Skeletal muscle tissue (tissue), 4 donors: ENCODE data around the gene ZNF436. TPM values are rescaled to one million over a fixed set of nuclear protein-coding genes. Genes with fewer than 3 reads are reported as not detected.
A peak's percentile ranks its signal among the peaks of the same experiment; 100 is the strongest.

Source experiments
- H3K27ac ChIP-seq: one replicate; pipeline ENCODE4 v1.7.0; 2013; ENCODE audit warnings: mild to moderate bottlenecking, low read depth, low read length, inconsistent platforms
- H3K27me3 ChIP-seq, 3 donors: one replicate each; pipeline ENCODE4 v1.7.0; 2013; ENCODE audit warnings: low read length in 3 of 3; ENCODE audit not compliant: control insufficient read depth in 3 of 3, insufficient read depth in 3 of 3
- H3K36me3 ChIP-seq, 3 donors: one replicate each; pipeline ENCODE4 v1.7.0; 2013; ENCODE audit warnings: low read length in 3 of 3; ENCODE audit not compliant: control insufficient read depth in 3 of 3, insufficient read depth in 3 of 3
- H3K4me1 ChIP-seq, 3 donors: one replicate each; pipeline ENCODE4 v1.7.0; 2013; ENCODE audit warnings: low read length in 3 of 3, mild to moderate bottlenecking in 3 of 3; ENCODE audit not compliant: control insufficient read depth in 3 of 3, insufficient read depth in 3 of 3
- H3K4me3 ChIP-seq, 3 donors: one replicate each; pipeline ENCODE4 v1.7.0; 2013; ENCODE audit warnings: low read length in 3 of 3
- H3K9ac ChIP-seq, 3 donors: one replicate each; pipeline ENCODE4 v1.7.0; 2013; ENCODE audit warnings: low read length in 3 of 3, mild to moderate bottlenecking in 3 of 3, moderate library complexity in 2 of 3, low read depth in 1 of 3
- H3K9me3 ChIP-seq, 3 donors: one replicate each; pipeline ENCODE4 v1.7.0; 2013; ENCODE audit warnings: low read length in 3 of 3; ENCODE audit not compliant: control insufficient read depth in 3 of 3
- total RNA-seq: library from RNA; depleted of rRNA; stranded (reverse); fragments of >200 nt; gene quantifications from one replicate; pipeline ENCODE4 v1.2.3, GENCODE V29; 2014
- donor health status: Osteomylitis.

ZNF436 gene
- total RNA-seq, 1 donor from 2014 or later: 67.3 TPM

DNA sequence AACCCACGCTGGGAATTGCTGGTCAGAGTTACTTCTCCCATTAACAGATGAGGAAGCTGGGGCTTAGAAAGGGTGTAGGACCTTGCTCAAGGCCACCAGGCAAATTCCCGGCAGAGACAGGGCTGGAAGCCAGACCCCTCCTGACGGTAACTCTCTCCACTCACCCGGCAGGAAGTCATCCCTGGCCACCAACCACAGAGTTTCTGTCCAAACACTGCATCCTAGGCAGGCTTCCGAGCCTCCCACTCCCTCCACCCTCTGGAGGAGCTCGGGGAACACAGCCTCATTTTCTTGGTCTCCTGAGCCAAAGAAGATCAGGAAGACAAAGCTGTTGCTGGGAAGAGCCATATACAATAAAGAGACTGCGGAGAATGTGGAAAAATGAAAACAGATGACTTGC is 25.0 kb upstream of the ZNF436 start:
- Histone ChIP-seq H3K4me3 (peak overlapping the region in 1 of 3 donors; percentile 20), H3K27ac (peak overlapping the region; percentile 88), H3K9ac (no peak overlapping the region), H3K36me3 (peaks cover 15 to 48% (median 27%) of the 10 kb centered on the region in 3 donors), H3K9me3 (no peaks in the 10 kb centered on the region), H3K27me3 (no peaks in the 10 kb centered on the region), H3K4me1 (peaks cover 22 to 45% (median 27%) of the 10 kb centered on the region in 3 donors)

DNA sequence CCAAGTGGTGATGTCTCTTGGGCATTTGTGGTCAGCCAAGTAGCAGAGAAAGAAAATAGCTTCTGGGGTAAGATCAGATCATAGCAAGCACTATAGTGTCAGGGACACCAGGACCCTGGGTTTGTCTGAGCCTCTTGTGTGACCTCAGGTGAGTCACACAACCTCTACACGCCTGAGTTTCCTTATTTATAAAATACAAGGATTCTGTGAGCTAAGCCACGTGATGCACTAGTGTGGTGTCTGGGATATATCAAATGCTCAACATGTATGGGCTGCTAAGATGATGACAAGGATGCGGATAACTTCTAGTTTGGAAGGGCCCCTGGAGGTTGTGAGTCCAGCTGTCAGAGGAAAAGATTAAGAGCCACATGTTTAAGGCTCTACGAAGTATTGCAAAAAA is 24.5 kb upstream of the ZNF436 start:
- Histone ChIP-seq H3K4me3 (no peak overlapping the region), H3K9me3 (no peaks in the 10 kb centered on the region), H3K4me1 (peaks cover 22 to 45% (median 27%) of the 10 kb centered on the region in 3 donors), H3K27ac (peak overlapping the region; percentile 88), H3K27me3 (no peaks in the 10 kb centered on the region), H3K9ac (no peak overlapping the region), H3K36me3 (peaks cover 15 to 49% (median 25%) of the 10 kb centered on the region in 3 donors)

DNA sequence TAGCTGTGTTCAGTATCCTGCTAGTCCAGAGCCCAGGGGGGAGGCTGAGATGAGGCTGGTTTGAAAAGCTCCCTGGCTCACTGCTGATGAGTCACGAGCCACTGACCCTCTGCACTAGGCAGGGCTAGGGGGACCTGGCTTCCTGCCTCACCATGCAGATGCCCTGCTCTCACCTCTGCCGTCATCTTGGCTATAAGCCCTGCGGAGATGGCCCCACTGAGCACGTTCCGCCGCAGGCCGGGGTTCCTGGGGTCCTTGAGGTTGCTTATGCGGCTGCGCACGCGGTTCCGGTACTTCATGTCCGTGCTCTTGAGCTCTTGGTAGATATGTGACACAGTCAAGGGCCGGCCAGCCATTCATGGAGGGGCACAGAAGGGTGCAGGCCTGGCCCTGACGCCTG is 24.1 kb upstream of the ZNF436 start:
- Histone ChIP-seq H3K9me3 (no peaks in the 10 kb centered on the region), H3K27me3 (no peaks in the 10 kb centered on the region), H3K4me1 (peaks cover 21 to 43% (median 27%) of the 10 kb centered on the region in 3 donors), H3K36me3 (peaks cover 15 to 49% (median 24%) of the 10 kb centered on the region in 3 donors), H3K4me3 (no peak overlapping the region), H3K27ac (peak overlapping the region; percentile 88), H3K9ac (peak overlapping the region in 1 of 3 donors; percentile 40)

DNA sequence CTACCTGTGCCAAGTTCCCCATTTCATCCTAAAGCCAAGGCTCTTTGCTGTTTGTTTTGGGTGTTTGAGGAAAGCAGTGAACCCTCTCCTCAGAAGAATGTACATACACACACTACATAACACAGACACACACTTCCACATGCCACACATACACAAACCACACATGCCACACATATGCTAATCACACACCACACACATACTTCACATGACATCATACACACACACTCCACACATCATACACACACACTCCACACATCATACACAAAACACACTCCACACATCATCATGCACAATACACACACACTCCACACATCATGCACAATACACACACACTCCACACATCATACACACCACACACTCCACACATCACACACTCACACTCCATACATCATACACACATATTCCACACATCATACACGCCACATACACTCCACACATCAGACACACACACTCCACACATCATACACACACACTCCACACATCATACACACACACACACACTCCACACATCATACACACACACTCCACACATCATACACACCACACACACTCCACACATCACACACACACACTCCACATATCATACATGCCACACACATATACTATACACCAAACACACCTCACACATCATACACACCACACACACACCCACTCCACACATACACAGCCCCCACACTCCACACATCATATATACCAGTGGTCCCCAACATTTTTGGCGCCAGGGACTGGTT is 22.7 kb upstream of the ZNF436 start:
- Histone ChIP-seq H3K36me3 (peaks cover 15 to 49% (median 26%) of the 10 kb centered on the region in 3 donors), H3K27me3 (no peaks in the 10 kb centered on the region), H3K9me3 (no peaks in the 10 kb centered on the region), H3K4me3 (no peak overlapping the region), H3K27ac (no peak overlapping the region), H3K4me1 (peaks cover 10 to 30% (median 21%) of the 10 kb centered on the region in 3 donors), H3K9ac (no peak overlapping the region)

DNA sequence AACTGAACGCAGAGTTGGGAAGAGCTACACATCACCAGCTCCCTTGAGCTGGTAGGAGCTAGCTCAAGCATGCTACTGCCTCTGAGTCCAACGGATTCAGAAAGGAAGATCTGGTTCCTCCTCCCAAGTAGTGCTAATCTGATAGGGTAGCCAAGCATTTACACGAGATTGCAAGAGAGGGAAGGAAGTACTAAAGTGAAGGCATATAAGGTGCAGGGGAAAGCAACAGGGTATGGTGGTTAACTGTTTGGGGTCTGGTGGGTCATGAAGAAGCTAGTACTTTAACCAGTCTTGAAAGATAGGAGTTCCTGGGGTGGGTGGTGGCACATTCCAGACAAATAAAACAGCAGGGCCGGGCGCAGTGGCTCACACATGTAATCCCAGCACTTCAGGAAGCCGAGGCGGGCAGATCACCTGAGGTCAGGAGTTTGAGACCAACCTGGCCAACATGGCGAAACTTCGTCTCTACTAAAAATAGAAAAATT is 20.2 kb upstream of the ZNF436 start:
- Histone ChIP-seq H3K27ac (no peak overlapping the region), H3K36me3 (peaks cover 13 to 42% (median 30%) of the 10 kb centered on the region in 3 donors), H3K27me3 (no peaks in the 10 kb centered on the region), H3K4me3 (no peak overlapping the region), H3K4me1 (peaks cover 4 to 22% (median 13%) of the 10 kb centered on the region in 3 donors), H3K9me3 (no peaks in the 10 kb centered on the region), H3K9ac (no peak overlapping the region)

DNA sequence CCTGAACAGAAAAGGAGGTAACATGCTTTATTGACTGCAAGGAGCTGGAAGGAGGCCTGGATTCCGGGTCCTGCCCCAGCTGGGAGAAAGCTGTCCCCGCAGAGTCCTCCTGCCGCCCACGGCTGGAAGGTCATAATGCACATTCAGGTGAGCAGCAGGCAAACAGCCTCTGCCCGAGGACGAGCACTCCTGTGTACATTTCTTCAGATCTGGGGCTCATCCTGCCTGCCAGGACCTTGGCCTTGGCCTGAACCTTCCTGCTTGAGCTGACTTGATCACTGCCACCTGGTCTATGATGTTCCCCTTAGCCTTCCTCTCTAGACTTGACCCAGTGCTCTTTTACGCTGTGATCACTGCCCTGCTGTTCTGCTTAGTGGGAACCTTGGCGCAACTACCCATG is 17.9 kb upstream of the ZNF436 start:
- Histone ChIP-seq H3K27ac (no peak overlapping the region), H3K9ac (no peak overlapping the region), H3K36me3 (peaks cover 17 to 40% (median 39%) of the 10 kb centered on the region in 3 donors), H3K9me3 (no peaks in the 10 kb centered on the region), H3K4me3 (no peak overlapping the region), H3K4me1 (peaks cover 10 to 17% (median 12%) of the 10 kb centered on the region in 3 donors), H3K27me3 (no peaks in the 10 kb centered on the region)

DNA sequence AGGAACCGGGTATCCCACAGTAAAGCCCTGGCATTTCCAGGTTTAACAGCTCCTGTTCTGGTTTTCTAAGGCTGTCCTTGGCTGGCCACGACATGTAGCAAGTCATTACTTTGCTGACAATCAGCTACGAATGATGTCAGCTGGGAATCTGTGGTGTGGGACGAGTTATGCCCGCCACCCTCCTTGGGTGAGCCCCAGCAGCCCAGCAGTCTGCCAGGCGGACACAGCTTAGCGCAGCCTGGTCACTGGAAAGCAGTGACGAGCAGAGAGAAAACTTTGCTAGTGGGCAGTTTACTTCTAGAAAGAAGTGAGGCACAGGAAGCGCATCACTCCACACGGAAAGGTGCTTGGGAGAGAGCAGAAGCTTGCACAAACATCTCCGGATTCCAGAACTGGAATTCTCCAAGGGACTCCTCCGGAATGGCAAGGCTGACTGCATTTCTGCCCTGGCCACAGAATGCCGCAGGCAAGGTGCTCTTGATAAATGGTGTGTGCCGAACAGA is 15.5 kb upstream of the ZNF436 start:
- Histone ChIP-seq H3K27me3 (no peaks in the 10 kb centered on the region), H3K9ac (no peak overlapping the region), H3K27ac (no peak overlapping the region), H3K4me3 (no peak overlapping the region), H3K36me3 (peaks cover 22 to 56% (median 48%) of the 10 kb centered on the region in 3 donors), H3K4me1 (peaks cover 10 to 18% (median 12%) of the 10 kb centered on the region in 3 donors), H3K9me3 (no peaks in the 10 kb centered on the region)

DNA sequence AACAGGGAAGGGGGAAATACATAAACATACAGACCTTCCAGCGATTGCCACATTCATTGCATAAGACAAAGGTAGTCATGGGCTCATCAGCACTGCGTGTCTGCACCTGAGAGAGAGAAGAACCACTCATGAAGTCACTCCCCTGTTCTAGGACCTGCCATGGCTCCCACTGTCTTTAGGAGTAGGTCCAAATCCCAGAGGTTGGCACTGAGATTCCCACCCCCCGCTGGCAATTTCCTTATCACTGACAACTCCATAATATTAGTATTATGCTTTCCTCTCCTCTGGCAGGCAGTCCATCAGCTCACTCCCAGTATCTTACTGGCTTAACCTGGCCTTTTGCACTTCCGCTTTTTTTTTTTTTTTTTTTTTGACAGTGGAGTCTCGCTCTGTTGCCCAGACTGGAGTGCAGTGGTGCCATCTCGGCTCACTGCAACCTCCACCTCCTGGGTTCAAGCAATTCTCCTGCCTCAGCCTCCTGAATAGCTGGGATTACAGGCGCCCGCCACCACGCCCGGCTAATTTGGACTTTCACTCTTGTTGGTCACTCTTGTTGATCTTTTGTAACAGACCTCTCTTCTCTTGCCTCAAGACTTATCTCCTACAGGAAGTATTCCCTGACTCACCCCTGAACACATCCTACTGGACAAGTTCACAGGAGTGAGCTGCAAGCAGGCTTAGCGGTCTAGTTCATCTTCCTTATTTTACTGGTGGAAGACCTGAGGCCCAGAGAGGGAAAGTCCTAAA is 14.8 kb upstream of the ZNF436 start:
- peaks cover 22 to 53% (median 46%) of the 10 kb centered on the region in 3 donors for H3K36me3 ChIP-seq
- H3K4me3 ChIP-seq: peak overlapping the region in 1 of 3 donors; percentile 22
- peaks cover 10 to 18% (median 12%) of the 10 kb centered on the region in 3 donors for H3K4me1 ChIP-seq
- H3K27me3 ChIP-seq: no peaks in the 10 kb centered on the region
- H3K27ac ChIP-seq: no peak overlapping the region
- H3K9me3 ChIP-seq: no peaks in the 10 kb centered on the region
- H3K9ac ChIP-seq: no peak overlapping the region

DNA sequence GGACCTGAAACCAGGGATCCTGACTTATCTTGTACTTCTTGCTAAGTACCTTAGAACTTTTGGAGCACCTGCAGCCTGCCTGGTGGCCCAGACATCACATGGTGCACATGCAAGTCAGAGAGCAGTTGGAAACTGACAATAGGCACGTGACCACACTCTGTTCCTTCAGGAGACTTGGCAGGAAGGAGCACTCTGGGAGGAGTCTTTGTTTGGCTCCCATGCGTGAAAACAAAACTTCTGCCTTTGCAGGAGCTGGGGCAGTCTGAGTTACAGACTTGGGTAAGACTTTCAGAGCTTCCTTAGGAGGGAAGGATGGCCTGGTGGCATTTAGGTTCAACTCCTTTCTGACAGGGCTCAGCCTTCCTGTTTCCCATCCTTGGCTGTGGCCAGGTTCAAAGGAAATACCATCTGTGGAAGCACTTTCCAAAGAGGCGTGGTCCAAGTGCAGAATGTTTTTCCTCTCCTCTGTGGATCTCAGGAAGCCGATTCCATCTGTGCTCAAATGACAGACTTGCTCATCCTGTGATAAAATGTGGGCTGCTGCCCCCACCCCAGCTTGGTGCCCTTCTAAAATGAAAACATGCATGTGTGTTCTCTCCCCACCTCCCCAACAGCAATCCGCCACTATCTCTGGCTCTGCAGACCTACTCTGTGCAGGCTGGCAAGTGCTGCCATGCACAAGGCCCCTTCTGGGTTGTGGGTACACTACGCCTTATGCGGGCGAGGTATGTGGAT is 14.1 kb upstream of the ZNF436 start:
- H3K9ac ChIP-seq: no peak overlapping the region
- peaks cover 10 to 18% (median 12%) of the 10 kb centered on the region in 3 donors for H3K4me1 ChIP-seq
- no peaks in the 10 kb centered on the region for H3K27me3 ChIP-seq
- H3K9me3 ChIP-seq: no peaks in the 10 kb centered on the region
- H3K4me3 ChIP-seq: peak overlapping the region in 1 of 3 donors; percentile 22
- no peak overlapping the region for H3K27ac ChIP-seq
- peaks cover 22 to 53% (median 46%) of the 10 kb centered on the region in 3 donors for H3K36me3 ChIP-seq
